Stimulated activated CD8-positive, alpha-beta memory T cell treated with anti-CD3 and anti-CD28 coated beads, Interleukin-4, amount 100 ng/mL, for 24 hours (primary cell): ENCODE data around the gene ARHGEF1.
"Not testable (repeated sequence)": the region's sequence is repeated elsewhere in the genome, so short reads cannot be mapped to it uniquely, and the experiment has no call there.

Experiments used
- DNase-seq: peaks from one replicate; pipeline ENCODE4 v3.0.0-alpha.2; 2020; ENCODE audit warnings: low read depth

ARHGEF1 gene

DNA sequence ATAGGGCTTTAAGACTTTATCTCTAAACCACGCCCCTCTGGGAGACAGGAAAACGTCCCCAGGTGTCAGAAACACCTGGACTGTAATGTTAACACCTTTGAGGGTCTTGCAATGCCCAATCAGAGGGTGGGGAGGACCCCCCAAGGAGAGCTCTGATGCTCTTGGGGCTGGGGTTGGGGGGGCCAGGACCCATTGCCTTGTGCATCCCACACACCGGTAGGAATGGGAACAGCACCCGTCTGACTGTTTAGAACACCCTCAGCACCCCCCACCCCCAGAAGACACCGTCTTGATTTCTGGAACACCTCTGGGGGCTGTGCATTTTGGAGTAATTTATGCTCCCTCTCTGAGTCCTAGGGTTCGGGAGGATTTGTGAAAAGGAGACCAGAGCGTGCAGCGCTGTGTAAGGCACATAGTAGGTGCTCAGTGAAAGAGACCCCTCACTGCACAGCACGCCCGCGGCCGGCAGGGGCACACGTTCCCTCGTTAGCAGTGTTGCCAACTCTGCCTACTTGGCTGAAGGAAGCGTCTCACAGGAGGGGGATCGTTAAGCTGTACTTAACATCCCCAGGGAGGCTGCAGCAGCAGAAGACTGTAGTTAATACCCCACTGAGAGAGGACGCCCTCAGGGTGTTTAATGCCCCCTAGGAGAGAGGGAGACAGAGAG is 48.1 kb downstream of the ARHGEF1 start:
- DNase-seq: no peak

DNA sequence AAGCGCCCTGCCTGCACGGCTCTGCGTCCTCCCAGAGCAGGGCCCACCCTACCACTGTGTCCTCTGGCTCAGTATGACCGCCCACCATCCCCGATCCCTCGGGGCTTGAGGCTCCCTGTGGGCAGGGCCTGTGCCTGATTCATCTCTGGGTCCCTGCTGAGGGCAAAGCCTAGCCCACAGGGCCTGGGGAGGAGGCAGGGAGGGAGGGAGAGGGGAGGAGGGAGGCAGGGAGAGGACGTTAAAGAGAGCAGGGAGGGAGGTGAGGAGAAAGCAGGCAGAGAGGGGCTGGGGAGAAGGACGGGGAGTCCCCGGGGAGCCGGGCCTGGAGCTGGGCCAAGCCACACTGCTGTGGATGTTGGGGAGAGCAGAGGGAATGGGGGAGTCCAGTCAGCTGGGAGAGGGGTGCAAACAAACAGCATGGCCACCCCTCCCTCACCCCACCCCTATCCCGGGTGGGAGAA is 49.3 kb downstream of the ARHGEF1 start:
- DNase-seq: no peak

DNA sequence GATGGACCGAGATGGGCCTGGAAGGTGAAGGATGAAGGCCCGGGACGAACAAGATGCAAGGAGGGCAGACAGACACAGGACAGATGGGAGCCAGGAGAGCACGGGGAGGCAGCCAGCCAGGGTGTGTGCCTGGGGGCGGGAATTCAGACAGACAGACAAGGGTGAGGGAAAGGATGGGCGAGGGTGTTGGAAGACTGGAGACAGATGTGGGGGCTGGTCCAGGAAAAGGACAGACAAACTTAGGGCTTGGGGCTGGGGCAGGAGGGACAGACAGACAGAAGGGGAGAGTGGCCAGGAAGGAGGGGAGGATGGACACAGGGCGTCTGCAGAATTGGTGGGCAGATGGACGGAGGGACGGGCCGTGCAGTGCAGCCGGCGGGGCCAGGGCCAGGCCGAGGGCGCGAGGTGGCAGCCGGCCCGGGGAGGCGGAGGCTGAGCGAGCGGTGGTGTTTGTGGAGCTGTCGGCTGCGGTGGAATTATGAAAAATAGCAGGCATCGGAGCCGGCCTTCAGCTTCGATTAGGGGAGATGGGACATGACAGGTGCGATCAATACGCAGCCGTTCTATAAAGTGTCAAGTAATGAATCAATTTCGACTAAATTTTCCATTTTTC is 49.8 kb downstream of the ARHGEF1 start:
- DNase-seq: no peak

DNA sequence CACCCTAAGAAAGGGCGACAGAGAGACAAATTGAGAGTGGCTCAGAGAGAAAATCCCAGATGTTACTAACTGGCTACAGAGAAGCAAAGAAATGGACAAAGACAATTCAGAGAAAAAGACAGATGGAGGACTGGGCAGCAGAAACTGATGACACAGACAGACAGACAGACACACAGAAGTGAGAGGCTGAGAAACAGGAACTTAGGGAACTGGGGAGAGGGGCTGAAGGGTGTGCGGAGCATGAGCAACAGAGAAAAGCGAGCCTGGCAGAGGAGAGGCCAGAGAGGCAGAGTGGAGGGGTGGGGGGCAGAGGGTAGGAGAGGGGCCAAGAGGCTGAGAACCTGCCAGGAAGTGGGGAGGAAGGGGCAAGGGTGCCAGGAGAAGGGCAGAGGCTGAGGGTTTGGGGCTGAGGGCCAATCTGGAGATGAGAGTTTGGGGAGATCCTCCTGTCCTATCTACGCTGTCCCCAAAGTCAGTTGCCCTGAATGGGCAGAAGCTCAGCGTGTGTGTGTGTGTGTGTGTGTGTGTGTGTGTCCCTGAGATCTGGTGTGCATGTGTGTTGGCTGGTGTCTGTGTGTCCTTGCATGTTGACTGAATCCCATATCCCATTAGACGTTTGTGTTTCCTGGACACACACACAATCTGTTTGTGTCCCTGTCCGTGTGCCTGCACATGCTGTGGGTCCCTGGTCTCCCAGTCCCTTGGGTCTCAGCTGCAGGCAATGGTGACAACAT is 50.9 kb downstream of the ARHGEF1 start:
- no peak for DNase-seq

DNA sequence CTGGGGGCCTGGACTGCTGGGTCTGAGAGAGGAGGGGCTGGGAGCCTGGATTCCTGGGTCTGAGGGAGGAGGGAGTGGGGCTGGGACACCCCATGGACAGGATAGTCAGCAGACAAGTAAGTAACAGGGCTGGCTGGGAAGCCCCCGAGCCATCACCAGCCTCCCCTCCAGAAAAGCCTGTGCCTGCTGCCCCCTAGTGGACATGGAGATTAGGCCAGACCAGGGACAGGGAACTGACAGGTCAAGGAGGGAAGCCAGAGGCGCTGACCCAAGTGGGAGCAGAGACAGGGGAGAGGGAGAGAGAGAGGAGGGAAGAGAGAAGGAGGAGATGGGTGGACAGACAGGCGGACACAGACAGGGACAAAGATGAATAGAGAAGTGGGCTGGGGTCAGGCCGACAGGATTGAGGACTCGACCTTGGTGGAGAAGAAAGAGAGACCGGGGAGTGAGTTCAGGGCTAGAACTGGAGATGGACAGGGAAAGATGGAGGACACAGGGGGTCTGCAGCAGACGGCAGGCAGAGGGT is 51.9 kb downstream of the ARHGEF1 start:
- peak; percentile 62 for DNase-seq

DNA sequence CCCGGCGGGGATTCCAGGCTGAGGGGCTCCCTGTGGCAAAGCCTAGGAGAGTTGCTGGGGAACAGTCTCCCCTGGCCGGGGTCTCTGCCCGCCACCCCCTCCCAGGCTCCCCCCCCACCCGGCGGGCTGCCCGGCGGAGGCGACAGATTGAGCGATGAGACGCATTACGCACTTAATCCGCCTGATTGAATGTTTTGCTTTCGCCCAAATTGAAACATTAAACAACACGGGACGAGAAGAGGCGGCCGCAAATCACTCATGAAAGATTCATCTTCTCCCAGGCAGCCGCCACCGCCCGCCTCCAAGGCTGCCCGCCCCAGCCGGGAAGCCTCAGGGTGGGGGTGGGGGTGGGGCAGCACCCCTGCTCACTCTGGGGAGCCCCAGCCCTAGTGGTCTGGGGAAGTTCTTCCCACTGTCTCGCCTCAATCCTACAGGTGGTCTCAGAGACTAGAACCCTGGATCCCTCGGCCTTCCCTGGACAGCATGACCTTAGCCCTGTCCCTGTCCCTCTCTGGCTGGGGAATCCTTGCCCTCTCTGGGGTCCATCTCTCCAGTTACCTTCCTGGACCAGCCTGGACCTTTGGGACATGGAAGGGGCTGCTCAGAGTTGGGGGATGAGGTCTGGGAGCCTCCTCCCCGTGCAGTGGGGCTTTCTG is 52.9 kb downstream of the ARHGEF1 start:
- DNase-seq: no peak

DNA sequence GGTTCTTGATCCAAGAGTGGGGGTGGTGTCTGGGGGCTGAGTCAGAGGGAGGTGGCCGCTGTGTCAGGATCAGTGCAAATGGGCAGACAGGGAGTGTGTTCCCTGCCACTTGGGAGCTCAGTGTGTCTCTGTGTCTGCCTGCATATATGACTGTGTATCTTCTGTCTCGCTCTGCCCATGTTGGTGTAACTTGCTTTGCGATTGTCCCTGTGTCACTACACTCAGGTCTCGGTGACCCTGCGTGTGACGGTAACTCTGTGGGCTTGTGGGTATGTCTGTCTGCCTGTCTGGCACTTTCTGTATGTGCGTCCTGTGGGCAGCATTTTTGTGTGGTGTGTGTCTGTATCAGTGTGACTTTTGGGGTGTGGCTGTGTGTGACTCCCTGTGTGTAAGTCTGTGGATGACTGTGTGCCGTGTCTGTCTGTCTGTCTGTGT is 53.4 kb downstream of the ARHGEF1 start:
- DNase-seq: peak; percentile 38

DNA sequence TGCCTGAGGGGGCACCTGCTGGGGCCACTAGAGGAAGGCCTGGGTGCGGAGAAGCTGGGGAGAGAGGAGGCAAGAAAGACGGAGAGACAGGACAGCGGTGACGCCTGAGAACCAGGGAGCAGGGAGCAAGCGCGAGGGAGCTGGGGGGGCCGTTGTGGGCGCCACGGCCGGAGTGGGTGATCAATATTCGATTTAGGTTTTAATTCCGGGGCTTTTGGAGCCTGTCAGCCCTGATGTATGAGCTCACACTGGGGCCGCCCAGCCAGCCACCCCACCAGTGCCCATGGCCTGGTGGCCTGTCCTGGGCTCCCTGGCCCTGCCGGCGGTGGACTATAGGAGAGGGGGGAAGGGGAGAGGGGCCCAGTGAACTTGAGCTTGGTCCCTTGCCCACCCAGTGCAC is 54.0 kb downstream of the ARHGEF1 start:
- no peak for DNase-seq

DNA sequence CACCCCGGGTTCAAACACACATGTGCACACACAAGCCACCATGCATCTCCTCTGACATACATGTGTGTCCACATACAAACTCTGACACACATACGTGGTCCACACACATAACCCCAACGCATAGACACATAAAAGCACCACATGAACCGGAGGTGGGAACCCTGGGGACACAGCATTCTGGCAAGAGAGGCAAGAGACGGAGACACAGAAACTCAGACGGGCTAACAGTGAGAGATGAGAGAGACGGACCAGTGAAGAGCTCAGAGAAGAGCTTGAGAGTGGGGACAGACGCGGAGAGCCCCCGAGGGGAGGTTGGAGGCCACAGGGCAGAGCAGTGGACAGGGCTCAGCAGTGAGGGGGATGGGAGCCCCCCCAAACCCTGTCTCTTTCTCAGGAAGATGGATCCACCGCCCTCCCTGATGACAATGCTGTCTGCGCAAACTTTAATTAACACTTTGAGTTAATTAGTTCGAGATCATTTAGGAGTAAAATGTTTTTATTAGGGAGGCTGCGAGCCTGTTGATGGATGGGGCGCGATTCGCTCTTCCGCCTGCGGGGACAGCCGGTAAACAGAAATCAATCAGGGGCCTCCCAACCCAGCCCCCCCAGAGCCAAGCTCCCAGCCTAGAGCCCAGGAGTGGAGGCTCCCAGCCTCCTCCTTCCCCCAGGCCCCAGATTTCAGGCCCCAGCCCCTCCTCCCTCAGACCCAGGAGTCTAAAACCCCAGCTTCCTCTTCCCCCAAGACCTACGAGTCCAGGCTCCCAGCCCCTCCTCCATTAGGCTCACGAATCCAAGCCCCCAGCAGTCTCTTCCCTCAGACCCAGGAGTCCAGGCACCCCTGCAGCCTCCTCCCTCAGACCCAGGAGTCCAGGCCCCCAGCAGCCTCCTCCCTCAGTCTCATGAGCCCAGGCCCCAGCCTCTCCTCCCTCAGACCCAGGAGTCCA is 54.8 kb downstream of the ARHGEF1 start:
- DNase-seq: no peak

DNA sequence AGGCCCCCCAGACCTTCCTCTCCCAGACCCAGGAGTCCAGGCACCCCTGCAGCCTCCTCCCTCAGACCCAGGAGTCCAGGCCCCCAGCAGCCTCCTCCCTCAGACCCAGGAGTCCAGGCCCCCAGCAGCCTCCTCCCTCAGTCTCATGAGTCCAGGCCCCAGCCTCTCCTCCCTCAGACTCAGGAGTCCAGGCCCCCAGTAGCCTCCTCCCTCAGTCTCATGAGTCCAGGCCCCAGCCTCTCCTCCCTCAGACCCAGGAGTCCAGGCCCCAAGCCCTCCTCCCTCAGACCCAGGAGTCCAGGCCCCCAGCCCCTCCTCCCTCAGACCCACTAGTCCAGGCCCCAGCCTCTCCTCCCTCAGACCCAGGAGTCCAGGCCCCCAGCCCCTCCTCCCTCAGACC is 56.2 kb downstream of the ARHGEF1 start:
- not testable (repeated sequence) for DNase-seq

DNA sequence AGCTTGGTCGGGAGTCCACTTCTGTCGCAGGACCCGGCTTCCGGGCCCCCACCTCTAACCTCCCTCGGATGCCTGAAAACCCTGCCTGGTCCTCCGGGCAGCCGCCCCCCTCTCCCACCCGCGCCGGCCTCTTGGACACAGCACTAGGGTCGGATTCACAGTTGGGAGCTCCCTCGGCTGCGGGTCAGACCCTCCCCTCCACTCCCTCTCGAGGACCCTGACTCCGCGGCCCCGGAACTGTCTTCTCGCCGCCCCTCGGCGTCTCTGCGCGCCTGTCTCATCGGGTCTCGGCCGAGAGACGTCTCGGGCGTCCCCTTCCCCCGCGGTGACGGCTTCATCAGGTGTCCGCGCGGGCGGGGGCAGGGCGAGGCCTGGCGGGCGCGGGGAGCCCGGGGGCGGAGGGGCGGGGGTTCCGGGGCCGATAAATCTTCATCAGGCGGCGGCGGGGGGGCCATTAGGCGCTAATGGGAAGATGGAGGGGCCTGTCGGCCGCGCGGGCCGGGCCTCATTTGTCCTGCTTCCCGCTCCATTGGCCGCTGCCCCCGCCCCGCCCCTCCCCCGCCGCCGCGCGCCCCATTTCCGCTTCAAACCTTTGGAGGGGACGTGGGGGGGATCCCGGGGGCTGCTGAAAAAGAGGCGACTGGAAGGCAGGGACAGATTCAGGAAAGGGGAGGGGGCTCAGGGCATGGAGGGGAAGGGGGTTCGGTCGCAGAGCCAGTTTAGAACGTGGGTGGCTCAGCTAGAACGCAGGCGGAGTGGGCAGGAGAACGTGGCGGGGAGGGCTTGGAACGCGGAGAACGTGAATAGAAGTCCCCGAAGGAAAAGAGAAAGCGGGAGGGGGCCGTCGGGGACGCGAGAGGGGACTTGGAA is 57.1 kb downstream of the ARHGEF1 start:
- DNase-seq: no peak

DNA sequence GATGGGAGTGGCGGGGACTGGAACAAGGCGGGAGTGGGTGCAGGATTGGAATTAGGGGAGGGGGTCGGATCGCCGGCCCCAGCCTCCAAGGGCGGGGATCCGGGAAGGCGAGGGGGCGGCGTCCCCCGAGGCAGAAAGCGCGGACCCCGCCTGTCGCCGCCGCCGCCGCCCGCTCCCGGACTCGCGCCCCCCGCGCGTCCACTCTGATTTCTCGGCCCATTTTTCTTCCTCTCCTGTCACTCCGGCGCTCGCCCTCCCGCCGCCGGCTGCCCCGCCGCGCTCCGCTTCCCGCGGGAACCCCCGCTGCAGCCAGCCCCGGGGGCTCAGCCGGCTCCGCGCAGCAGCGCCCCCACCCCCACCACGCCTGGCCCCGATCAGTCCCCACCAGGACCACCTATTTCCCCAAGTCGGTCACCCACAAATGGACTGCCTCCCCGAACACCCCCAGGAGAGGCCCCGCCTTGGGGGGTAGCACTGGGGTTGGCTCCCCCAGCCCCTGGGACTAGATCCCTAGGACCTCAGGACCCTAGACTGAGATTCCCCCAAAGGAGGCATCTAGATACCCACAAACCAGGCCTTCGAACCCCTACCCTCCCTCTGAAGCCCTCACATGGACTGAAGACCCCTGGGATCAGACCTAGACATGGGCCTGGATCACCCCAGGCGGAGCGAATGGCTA is 57.9 kb downstream of the ARHGEF1 start:
- no peak for DNase-seq

DNA sequence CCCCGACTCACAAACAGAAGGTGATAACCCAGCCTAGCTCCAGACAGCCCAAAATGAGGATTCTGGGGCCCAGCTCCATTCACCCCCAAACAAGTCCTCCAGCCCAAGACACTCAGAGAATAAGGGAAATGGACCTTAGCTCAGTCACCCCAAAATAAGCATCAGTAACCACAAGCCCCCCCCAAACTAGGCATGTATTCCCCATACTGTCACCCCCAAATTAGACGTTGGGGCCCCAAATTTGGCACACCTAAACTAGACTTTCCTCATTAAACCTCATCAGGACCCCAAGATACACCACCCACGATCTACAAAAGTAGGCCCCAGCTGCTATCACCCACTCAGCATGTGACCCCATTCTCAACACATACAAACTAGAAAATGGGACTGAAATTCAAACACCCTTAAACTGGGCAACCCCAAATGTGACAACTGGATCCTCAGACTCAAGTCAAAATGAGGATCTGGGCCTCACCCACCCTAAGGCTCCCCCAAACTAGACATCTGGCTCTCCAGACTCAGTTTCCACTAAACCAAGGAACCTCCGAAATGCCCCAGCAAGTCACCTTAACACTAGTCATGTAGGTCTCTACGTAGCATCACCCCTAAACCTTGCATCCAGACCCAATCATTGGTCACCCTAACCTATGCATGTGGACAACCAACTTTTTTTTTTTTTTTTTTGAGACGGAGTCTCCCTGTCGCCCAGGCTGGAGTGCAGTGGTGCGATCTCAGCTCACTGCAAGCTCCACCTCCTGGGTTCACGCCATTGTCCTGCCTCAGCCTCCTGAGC is 58.6 kb downstream of the ARHGEF1 start:
- DNase-seq: no peak

DNA sequence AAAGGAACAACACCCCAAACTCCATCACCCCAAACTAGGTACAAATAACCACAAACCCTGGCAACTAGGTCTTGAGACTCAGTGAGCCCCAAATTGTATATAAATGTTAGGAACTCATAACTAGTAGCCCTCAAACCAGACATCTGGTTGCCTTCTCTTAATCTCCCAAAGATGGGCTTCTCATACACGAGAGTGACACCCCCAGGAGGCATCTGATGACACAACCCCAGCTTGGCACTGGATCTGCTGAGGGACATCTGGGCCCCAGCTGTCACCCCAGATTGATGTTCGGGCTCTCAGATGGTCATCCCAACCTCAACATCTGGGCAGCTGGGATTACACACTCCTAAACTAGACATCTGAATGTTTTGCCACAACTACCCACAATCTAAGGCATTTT is 61.4 kb downstream of the ARHGEF1 start:
- DNase-seq: no peak

DNA sequence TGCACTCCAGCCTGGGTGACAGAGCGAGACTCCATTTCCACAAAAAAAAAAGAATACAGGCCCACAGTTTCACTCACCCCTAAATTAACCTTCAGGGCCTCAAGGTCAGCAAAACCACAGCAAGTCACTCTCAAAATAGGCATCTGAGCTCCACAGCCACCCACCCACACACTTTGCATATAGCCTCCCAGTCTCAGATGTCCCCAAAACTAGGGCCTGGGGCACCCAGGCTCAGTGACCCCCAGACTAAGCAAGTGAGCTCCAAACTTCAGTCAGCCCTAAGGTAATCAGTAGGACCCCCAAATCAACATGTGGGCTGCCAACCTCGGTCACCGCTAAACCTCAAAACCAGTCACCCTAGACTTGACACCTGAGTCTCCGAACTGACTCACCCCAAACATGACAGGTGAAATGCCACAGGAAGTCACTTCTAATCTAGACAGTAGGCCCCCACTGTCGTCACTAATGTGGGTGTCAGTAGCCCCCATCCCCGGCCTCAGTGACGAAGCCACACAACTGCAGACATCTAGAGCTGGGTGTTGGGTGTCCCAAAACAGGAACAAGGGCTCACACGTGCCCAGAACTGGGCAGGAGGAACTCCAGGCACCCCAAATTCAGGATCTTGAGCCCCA is 62.3 kb downstream of the ARHGEF1 start:
- peak; percentile 76 for DNase-seq

DNA sequence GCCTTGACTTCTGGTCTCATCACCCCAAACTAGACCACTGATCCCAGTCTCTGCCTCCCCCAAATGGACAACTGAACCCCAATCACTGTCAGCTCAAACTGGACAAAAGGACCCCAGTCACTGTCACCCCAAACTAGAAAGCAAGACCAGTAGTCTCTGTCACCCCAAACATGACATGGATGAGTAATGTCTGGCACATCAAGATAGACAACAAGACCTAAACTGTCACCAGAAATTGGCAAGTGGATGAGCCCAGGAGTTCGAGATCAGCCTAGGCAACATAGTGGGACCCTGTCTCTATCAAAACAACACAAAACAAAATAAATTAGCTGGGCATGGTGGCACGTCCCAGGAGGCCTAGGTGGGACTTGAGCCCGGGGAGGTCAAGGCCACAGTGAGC is 64.1 kb downstream of the ARHGEF1 start:
- DNase-seq: no peak

DNA sequence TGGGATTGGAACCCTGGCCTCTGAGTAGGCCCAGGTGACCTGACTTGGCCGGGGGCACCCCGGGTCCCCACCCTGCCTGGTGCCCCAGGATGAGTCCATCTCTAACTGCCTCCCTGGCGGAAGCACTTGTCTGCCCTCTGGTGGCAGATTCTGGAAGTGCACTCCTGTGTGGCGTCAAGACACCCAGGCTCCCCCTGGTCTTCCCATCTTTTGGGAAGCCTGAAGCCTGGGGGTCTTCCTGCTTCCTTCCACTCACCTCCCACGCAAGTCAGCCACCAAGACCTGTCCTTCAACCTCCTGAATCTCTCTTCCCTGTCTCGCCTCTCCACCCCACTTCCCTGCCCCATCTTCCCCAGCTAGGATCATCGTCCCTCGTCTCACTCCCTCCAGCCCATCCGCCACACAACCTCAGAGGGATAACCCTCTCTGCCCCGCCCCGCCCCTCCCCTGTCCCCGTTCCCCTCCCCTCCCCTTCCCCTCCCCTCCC is 68.7 kb downstream of the ARHGEF1 start:
- DNase-seq: peak; percentile 81

DNA sequence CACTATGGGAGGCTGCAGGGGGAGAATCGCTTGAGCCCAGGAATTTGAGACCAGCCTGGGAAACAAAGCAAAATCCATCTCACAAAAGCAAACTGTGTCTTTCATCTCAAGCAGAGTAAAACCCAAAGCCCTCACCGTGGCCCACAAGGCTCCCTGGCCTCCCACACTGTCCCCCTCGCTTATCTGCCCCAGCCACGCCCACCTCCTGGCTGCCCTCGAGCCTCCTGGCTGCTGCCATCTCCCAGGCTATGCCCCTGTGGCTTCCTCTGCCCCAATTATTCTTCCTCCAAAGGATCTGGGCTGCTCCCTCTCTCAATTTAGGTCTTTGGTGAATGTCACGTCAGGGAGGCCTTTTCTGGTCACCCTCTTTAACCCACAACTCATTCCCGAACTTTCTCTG is 72.5 kb downstream of the ARHGEF1 start:
- DNase-seq: no peak
